BLaER1 (cell line): ENCODE measurements around the gene RANBP17.
"Not testable (repeated sequence)": the region's sequence is repeated elsewhere in the genome, so short reads cannot be mapped to it uniquely, and the experiment has no call there.

ENCODE experiments used
- H3K27ac ChIP-seq: shearing (Covaris generic); formaldehyde crosslinking; 2 replicates; pipeline ENCODE4 v1.8.1; 2022
- H3K27me3 ChIP-seq: shearing (Covaris generic); formaldehyde crosslinking; 2 replicates; pipeline ENCODE4 v1.8.1; 2022
- H3K36me3 ChIP-seq: shearing (Covaris generic); formaldehyde crosslinking; 2 replicates; pipeline ENCODE4 v1.8.1; 2022
- H3K4me1 ChIP-seq: shearing (Covaris generic); formaldehyde crosslinking; 2 replicates; pipeline ENCODE4 v1.8.1; 2022
- H3K4me2 ChIP-seq: shearing (Covaris generic); formaldehyde crosslinking; 2 replicates; pipeline ENCODE4 v1.8.1; 2022
- H3K4me3 ChIP-seq: shearing (Covaris generic); formaldehyde crosslinking; 2 replicates; pipeline ENCODE4 v1.8.1; 2022
- H3K9ac ChIP-seq: shearing (Covaris generic); formaldehyde crosslinking; 2 replicates; pipeline ENCODE4 v1.8.1; 2022
- H3K9me3 ChIP-seq: shearing (Covaris generic); formaldehyde crosslinking; 2 replicates; pipeline ENCODE4 v1.8.1; 2022
- H4K20me1 ChIP-seq: shearing (Covaris generic); formaldehyde crosslinking; 2 replicates; pipeline ENCODE4 v1.8.1; 2022
- Cebpa-rat ChIP-seq: shearing (Covaris generic); IDR thresholded peaks from 2 replicates; pipeline ENCODE4 v1.8.1; 2022

RANBP17 gene

GRCh38 chr5:170892196-170892595 lies 30.4 kb downstream of the RANBP17 start:
- no peak for TF ChIP-seq Cebpa-rat
- Histone ChIP-seq H3K9me3 (no peaks in the 10 kb centered on the region), H3K36me3 (no peaks in the 10 kb centered on the region), H3K4me1 (no peaks in the 10 kb centered on the region), H3K9ac (no peak overlapping the region), H4K20me1 (no peaks in the 10 kb centered on the region), H3K27me3 (no peaks in the 10 kb centered on the region), H3K4me2 (no peak overlapping the region), H3K27ac (no peak overlapping the region), H3K4me3 (no peak overlapping the region)

GRCh38 chr5:170894665-170895064 lies 32.8 kb downstream of the RANBP17 start:
- Histone ChIP-seq H3K9me3 (no peaks in the 10 kb centered on the region), H3K27ac (no peak overlapping the region)
- TF ChIP-seq Cebpa-rat = no peak

GRCh38 chr5:170896779-170897178 lies 35.0 kb downstream of the RANBP17 start:
- no peak for TF ChIP-seq Cebpa-rat
- H3K4me2 ChIP-seq = no peak overlapping the region
- no peak overlapping the region for H3K27ac ChIP-seq
- H3K9me3 ChIP-seq = no peaks in the 10 kb centered on the region
- H3K4me3 ChIP-seq = no peak overlapping the region
- H3K9ac ChIP-seq = no peak overlapping the region
- no peaks in the 10 kb centered on the region for H3K27me3 ChIP-seq
- no peaks in the 10 kb centered on the region for H3K4me1 ChIP-seq
- H3K36me3 ChIP-seq = no peaks in the 10 kb centered on the region
- H4K20me1 ChIP-seq = no peaks in the 10 kb centered on the region

More at GRCh38 chr5:170894665-170895064, 32.8 kb downstream of the RANBP17 start:
- Histone ChIP-seq H4K20me1 (no peaks in the 10 kb centered on the region), H3K4me2 (no peak overlapping the region), H3K27me3 (no peaks in the 10 kb centered on the region), H3K9ac (no peak overlapping the region), H3K4me3 (no peak overlapping the region), H3K36me3 (no peaks in the 10 kb centered on the region), H3K4me1 (no peaks in the 10 kb centered on the region)

GRCh38 chr5:170903075-170903474 lies 41.3 kb downstream of the RANBP17 start:
- no peak for TF ChIP-seq Cebpa-rat
- Histone ChIP-seq H3K4me3 (no peak overlapping the region), H3K4me1 (no peaks in the 10 kb centered on the region), H3K27ac (no peak overlapping the region), H3K27me3 (no peaks in the 10 kb centered on the region), H3K9ac (no peak overlapping the region), H3K36me3 (no peaks in the 10 kb centered on the region), H3K4me2 (no peak overlapping the region), H3K9me3 (no peaks in the 10 kb centered on the region), H4K20me1 (no peaks in the 10 kb centered on the region)

GRCh38 chr5:170907758-170908157 lies 45.9 kb downstream of the RANBP17 start:
- Histone ChIP-seq H3K27me3 (no peaks in the 10 kb centered on the region), H3K9ac (no peak overlapping the region), H3K4me1 (no peaks in the 10 kb centered on the region), H3K27ac (no peak overlapping the region), H4K20me1 (no peaks in the 10 kb centered on the region), H3K36me3 (no peaks in the 10 kb centered on the region), H3K4me3 (no peak overlapping the region), H3K9me3 (no peaks in the 10 kb centered on the region), H3K4me2 (no peak overlapping the region)
- TF ChIP-seq Cebpa-rat = no peak

GRCh38 chr5:170913573-170913972 lies 51.8 kb downstream of the RANBP17 start:
- no peak for TF ChIP-seq Cebpa-rat

GRCh38 chr5:170917113-170917512 lies 55.3 kb downstream of the RANBP17 start:
- no peak for TF ChIP-seq Cebpa-rat
- no peaks in the 10 kb centered on the region for H3K4me1 ChIP-seq

More at GRCh38 chr5:170913573-170913972, 51.8 kb downstream of the RANBP17 start:
- no peaks in the 10 kb centered on the region for H4K20me1 ChIP-seq
- no peak overlapping the region for H3K4me2 ChIP-seq
- no peak overlapping the region for H3K27ac ChIP-seq
- H3K4me1 ChIP-seq = no peaks in the 10 kb centered on the region
- H3K9ac ChIP-seq = no peak overlapping the region
- H3K9me3 ChIP-seq = no peaks in the 10 kb centered on the region
- no peak overlapping the region for H3K4me3 ChIP-seq
- no peaks in the 10 kb centered on the region for H3K27me3 ChIP-seq
- no peaks in the 10 kb centered on the region for H3K36me3 ChIP-seq

GRCh38 chr5:170920196-170920595 lies 58.4 kb downstream of the RANBP17 start:
- Histone ChIP-seq H3K4me1 (no peaks in the 10 kb centered on the region), H4K20me1 (no peaks in the 10 kb centered on the region), H3K4me2 (no peak overlapping the region), H3K36me3 (no peaks in the 10 kb centered on the region), H3K27me3 (no peaks in the 10 kb centered on the region), H3K27ac (no peak overlapping the region), H3K9me3 (no peaks in the 10 kb centered on the region), H3K9ac (no peak overlapping the region), H3K4me3 (no peak overlapping the region)
- TF ChIP-seq Cebpa-rat = no peak

More at GRCh38 chr5:170917113-170917512, 55.3 kb downstream of the RANBP17 start:
- Histone ChIP-seq H3K36me3 (no peaks in the 10 kb centered on the region), H3K27me3 (no peaks in the 10 kb centered on the region), H4K20me1 (no peaks in the 10 kb centered on the region), H3K9ac (no peak overlapping the region), H3K4me2 (no peak overlapping the region), H3K9me3 (no peaks in the 10 kb centered on the region), H3K4me3 (no peak overlapping the region), H3K27ac (no peak overlapping the region)

GRCh38 chr5:170922331-170922730 lies 60.5 kb downstream of the RANBP17 start:
- not testable (repeated sequence) for H3K4me3 ChIP-seq, H3K27me3 ChIP-seq, H3K27ac ChIP-seq, H3K9me3 ChIP-seq, H3K4me2 ChIP-seq, H4K20me1 ChIP-seq, H3K4me1 ChIP-seq, H3K9ac ChIP-seq, H3K36me3 ChIP-seq

GRCh38 chr5:170923910-170924620 lies 62.2 kb downstream of the RANBP17 start:
- H3K36me3 ChIP-seq = no peaks in the 10 kb centered on the region
- no peak overlapping the region for H3K4me3 ChIP-seq
- no peak overlapping the region for H3K27ac ChIP-seq
- H3K4me1 ChIP-seq = no peaks in the 10 kb centered on the region
- TF ChIP-seq Cebpa-rat = no peak
- H4K20me1 ChIP-seq = no peaks in the 10 kb centered on the region
- H3K9ac ChIP-seq = no peak overlapping the region
- H3K4me2 ChIP-seq = no peak overlapping the region
- H3K9me3 ChIP-seq = no peaks in the 10 kb centered on the region
- no peaks in the 10 kb centered on the region for H3K27me3 ChIP-seq

GRCh38 chr5:170935534-170936218 lies 73.9 kb downstream of the RANBP17 start:
- not testable (repeated sequence) for H3K36me3 ChIP-seq, H3K4me1 ChIP-seq, H3K27me3 ChIP-seq, H4K20me1 ChIP-seq, H3K9me3 ChIP-seq, H3K4me3 ChIP-seq, H3K4me2 ChIP-seq, H3K9ac ChIP-seq, H3K27ac ChIP-seq
